DND-41 (cell line): ENCODE measurements around the gene CEP131.
A peak's percentile ranks its signal among the peaks of the same experiment; 100 is the strongest.

Experiments used
- ATAC-seq: fragments of 200-7000 bp; cut with Tn5 transposase; 3 replicates; pipeline ENCODE4 v1.9.1; 2021; ENCODE audit warnings: low read depth; ENCODE audit not compliant: insufficient read depth
- DNase-seq: peaks from one replicate; pipeline ENCODE4 v3.0.0-alpha.2; 2020
- H2AFZ ChIP-seq: 2 replicates; pipeline ENCODE4 v1.6.0; 2012; ENCODE audit warnings: low read depth, low read length
- H3K27ac ChIP-seq: 2 replicates; pipeline ENCODE4 v1.5.1; 2012; ENCODE audit warnings: low read length, inconsistent platforms
- H3K27me3 ChIP-seq: fragments of 200-600 bp; sonication (generic); 2 replicates; pipeline ENCODE4 v1.6.0; 2012; ENCODE audit warnings: low read length, mild to moderate bottlenecking, inconsistent platforms; ENCODE audit not compliant: insufficient read depth, poor library complexity
- H3K36me3 ChIP-seq: 2 replicates; pipeline ENCODE4 v1.5.1; 2012; ENCODE audit warnings: low read length, inconsistent platforms; ENCODE audit not compliant: insufficient read depth
- H3K4me1 ChIP-seq: 2 replicates; pipeline ENCODE4 v1.5.1; 2012; ENCODE audit warnings: mild to moderate bottlenecking, low read length; ENCODE audit not compliant: insufficient read depth
- H3K4me2 ChIP-seq: 2 replicates; pipeline ENCODE4 v1.6.0; 2012; ENCODE audit warnings: mild to moderate bottlenecking, moderate library complexity, low read length, inconsistent platforms; ENCODE audit not compliant: insufficient read depth
- H3K4me3 ChIP-seq, 2 experiments: fragments of 200-600 bp in 1 of 2; shearing (Covaris generic) in 1 of 2; 2 replicates each; pipeline ENCODE4 v1.5.1; 2012 to 2016; ENCODE audit warnings: inconsistent platforms in 2 of 2, low read length in 2 of 2, mild to moderate bottlenecking in 2 of 2, low read depth in 1 of 2, moderate library complexity in 1 of 2
- H3K79me2 ChIP-seq: 2 replicates; pipeline ENCODE4 v1.6.0; 2012; ENCODE audit warnings: low read length, inconsistent platforms; ENCODE audit not compliant: insufficient read depth
- H3K9ac ChIP-seq: 2 replicates; pipeline ENCODE4 v1.6.0; 2012; ENCODE audit warnings: low read depth, mild to moderate bottlenecking, inconsistent platforms, low read length, moderate library complexity
- H3K9me3 ChIP-seq: 2 replicates; pipeline ENCODE4 v1.5.1; 2012; ENCODE audit warnings: low read length, moderate library complexity, mild to moderate bottlenecking, inconsistent platforms; ENCODE audit not compliant: insufficient read depth, severe bottlenecking
- H4K20me1 ChIP-seq: 2 replicates; pipeline ENCODE4 v1.6.0; 2012; ENCODE audit warnings: low read length; ENCODE audit not compliant: insufficient read depth
- CTCF ChIP-seq: IDR thresholded peaks from 2 replicates; pipeline ENCODE4 v1.5.1; 2012; ENCODE audit warnings: borderline replicate concordance, low read length, moderate library complexity, mild to moderate bottlenecking; ENCODE audit not compliant: poor library complexity, severe bottlenecking; ENCODE audit errors: extremely low read depth
- EZH2 ChIP-seq: IDR thresholded peaks from 3 replicates; pipeline ENCODE4 v1.6.1; 2012; ENCODE audit warnings: borderline replicate concordance, low read depth, mild to moderate bottlenecking, moderate library complexity, low read length, inconsistent platforms; ENCODE audit not compliant: severe bottlenecking

The CEP131 gene

GRCh38 chr17:81245665-81246342 is 23.0 kb upstream of the CEP131 start:
- Histone ChIP-seq H4K20me1 (peaks cover 42% of the 10 kb centered on the region), H3K4me2 (no peak overlapping the region), H2AFZ (no peak overlapping the region), H3K27me3 (no peaks in the 10 kb centered on the region), H3K9ac (no peak overlapping the region), H3K27ac (no peak overlapping the region), H3K36me3 (peaks cover 43% of the 10 kb centered on the region), H3K9me3 (no peaks in the 10 kb centered on the region), H3K79me2 (peaks cover 8% of the 10 kb centered on the region), H3K4me3 (no peak overlapping the region), H3K4me1 (peaks cover 8% of the 10 kb centered on the region)
- TF ChIP-seq EZH2 (no peak), CTCF (no peak)
- ATAC-seq (no peak), DNase-seq (no peak)

- Histone ChIP-seq H3K27ac (0 out of 2 replicates have a peak overlapping the region, but pooled peaks have one; percentile 13), H3K79me2 (peaks cover 15% of the 10 kb centered on the region), H3K9ac (no peak overlapping the region), H3K4me2 (no peak overlapping the region), H2AFZ (no peak overlapping the region), H3K27me3 (no peaks in the 10 kb centered on the region), H3K4me3 (no peak overlapping the region), H3K4me1 (peaks cover 15% of the 10 kb centered on the region), H3K9me3 (no peaks in the 10 kb centered on the region), H3K36me3 (peaks cover 39% of the 10 kb centered on the region), H4K20me1 (peaks cover 45% of the 10 kb centered on the region)
- TF ChIP-seq CTCF (no peak), EZH2 (no peak)
- DNase-seq (no peak), ATAC-seq (no peak)
Measured at GRCh38 chr17:81245024-81245664, 22.4 kb upstream of the CEP131 start.

- Histone ChIP-seq H3K4me1 (peaks cover 19% of the 10 kb centered on the region), H3K9me3 (no peaks in the 10 kb centered on the region), H3K27me3 (no peaks in the 10 kb centered on the region), H3K27ac (no peak overlapping the region), H4K20me1 (peaks cover 45% of the 10 kb centered on the region), H3K4me2 (no peak overlapping the region), H3K36me3 (peaks cover 34% of the 10 kb centered on the region), H3K9ac (no peak overlapping the region), H3K79me2 (peaks cover 21% of the 10 kb centered on the region), H2AFZ (no peak overlapping the region), H3K4me3 (no peak overlapping the region)
- TF ChIP-seq CTCF (no peak), EZH2 (no peak)
- ATAC-seq (no peak), DNase-seq (no peak)
Measured at GRCh38 chr17:81244358-81245023, 21.7 kb upstream of the CEP131 start.
